Purkinje cell (primary cell): ENCODE data around the gene GJD2. TPM values are rescaled to one million over a fixed set of nuclear protein-coding genes. Genes with fewer than 3 reads are reported as not detected.

ENCODE experiments used
- polyA plus RNA-seq: library from polyadenylated mRNA; unstranded; fragments of >200 nt; fragmentation: Nextera tagmentation; gene quantifications from 2 replicates; pipeline ENCODE4 v1.2.1, GENCODE V29; 2014

Gene GJD2
- 6.8 and 17.8 TPM in 2 replicates for polyA plus RNA-seq

GRCh38 chr15:34754674-34755418, at the start of gene GJD2:
GJD2 (minus strand) TSS chr15:34754998; CDS start chr15:34754488, 510 bp downstream.

DNA sequence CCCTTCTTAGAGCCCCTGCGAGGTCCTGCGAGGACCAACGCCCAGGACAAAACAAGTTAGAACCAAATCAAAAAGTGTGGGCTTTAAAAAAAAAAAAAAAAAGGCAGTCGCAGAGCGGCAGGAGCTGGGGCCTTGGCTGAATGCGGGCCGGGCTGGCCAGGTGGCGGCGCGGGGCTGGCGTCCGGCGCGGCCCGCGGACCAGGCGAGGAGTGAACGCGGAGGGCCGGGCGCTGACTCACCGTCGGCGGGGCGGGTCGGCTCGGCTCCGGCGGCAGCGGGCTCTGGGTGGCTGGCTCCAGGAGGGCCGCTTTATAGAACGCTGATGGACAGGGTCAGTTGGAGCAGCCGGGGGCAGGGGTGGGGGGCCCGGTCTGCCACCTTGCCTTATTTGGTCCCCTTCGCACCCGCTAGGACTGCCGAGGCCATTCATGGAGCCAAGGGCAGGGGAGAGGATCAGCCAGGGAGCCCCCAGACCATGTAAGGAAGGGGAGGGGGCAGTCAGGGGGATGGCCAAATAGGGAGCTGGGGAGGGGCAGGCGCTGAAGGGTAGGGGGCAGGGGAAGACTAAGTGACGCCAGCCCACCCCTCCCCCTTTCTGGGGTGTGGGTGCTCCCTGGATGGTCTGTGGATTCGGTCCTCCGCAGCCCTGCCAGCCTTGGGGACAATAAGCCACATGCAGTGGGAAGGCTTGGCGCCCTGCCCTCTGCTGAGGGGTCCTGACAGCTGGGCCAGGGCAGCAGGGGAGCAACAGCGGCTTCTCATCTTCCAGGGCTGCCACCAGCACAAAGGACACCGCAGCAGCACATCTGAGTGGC, 40.7 kb upstream of the GJD2 start, which contains the start of gene ACTC1:
Gene ACTC1 (minus strand): TSS at position 283 of the 815 bp plus-strand sequence. CDS start 741 bp downstream, outside the sequence.

Other genes with a start within 250 kb of the GJD2 start
- gene GOLGA8B, start 171.3 kb downstream of the GJD2 start, polyA plus RNA-seq, result 27.0 and 28.1 TPM in 2 replicates
- gene ACTC1, start 40.6 kb upstream of the GJD2 start, polyA plus RNA-seq, result 1.4 and 2.6 TPM in 2 replicates
- 19.9 and 27.5 TPM in 2 replicates for gene AQR, start 214.7 kb upstream of the GJD2 start, polyA plus RNA-seq
- 47.1 and 83.9 TPM in 2 replicates for gene ZNF770, start 233.3 kb upstream of the GJD2 start, polyA plus RNA-seq